A549 (cell line): ENCODE data around the gene ZNF700.
"Not testable (repeated sequence)": the region's sequence is repeated elsewhere in the genome, so short reads cannot be mapped to it uniquely, and the experiment has no call there.

Experiments
- MAX ChIP-seq: IDR thresholded peaks from 2 replicates; pipeline ENCODE4 v1.6.1; 2012
- RAD21 ChIP-seq, 2 experiments: fragments of >200 bp in 1 of 2; sonication (Bioruptor Twin) in 1 of 2; formaldehyde crosslinking in 1 of 2; IDR thresholded peaks in 1 of 2; conservative IDR thresholded peaks in 1 of 2; 2 replicates in 1 of 2; 3 replicates in 1 of 2; pipeline ENCODE4 v1.6.1; 2012 to 2018; ENCODE audit warnings: inconsistent platforms in 1 of 2
- ZFP36 ChIP-seq: fragments of 450-650 bp; IDR thresholded peaks from 2 replicates; pipeline ENCODE4 v1.6.1; 2014; ENCODE audit warnings: borderline replicate concordance; ENCODE audit not compliant: partially characterized antibody

DNA sequence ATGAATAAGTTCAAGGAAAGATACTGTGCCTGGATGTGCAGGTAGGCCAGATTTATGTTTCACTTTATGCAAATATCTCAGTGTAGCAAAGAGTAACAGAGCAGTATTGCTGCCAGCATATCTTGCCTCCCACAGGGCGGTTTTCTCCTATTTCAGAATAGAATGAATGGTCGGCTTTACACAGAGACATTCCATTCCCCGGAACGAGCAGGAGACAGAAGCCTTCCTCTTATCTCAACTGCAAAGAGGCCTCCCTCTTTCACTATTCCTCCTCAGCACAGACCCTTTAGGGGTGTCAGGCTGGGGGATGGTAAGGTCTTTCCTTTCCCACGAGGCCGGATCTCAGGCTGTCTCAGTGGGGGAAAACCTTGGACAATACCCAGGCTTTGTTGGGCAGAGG, 35.0 kb upstream of the ZNF700 start:
- not testable (repeated sequence) for TF ChIP-seq MAX; RAD21 (conservative IDR thresholded peaks at IDR 0.05 in 1 of 2, IDR thresholded peaks at IDR 0.05 in 1 of 2); ZFP36
